Stomach smooth muscle (tissue), 2 donors: Measurements from ENCODE around the gene GPANK1.

Experiments
- H3K27ac ChIP-seq: one replicate; pipeline ENCODE4 v1.7.0; 2013; ENCODE audit warnings: mild to moderate bottlenecking, low read length, inconsistent platforms
- H3K27me3 ChIP-seq, 2 donors: one replicate each; pipeline ENCODE4 v1.7.0; 2013; ENCODE audit warnings: low read length in 2 of 2; ENCODE audit not compliant: insufficient read depth in 2 of 2, control insufficient read depth in 1 of 2
- H3K36me3 ChIP-seq, 2 donors: one replicate each; pipeline ENCODE4 v1.7.0; 2013; ENCODE audit warnings: low read length in 2 of 2; ENCODE audit not compliant: control insufficient read depth in 2 of 2, insufficient read depth in 2 of 2
- H3K4me1 ChIP-seq: one replicate; pipeline ENCODE4 v1.7.0; 2013; ENCODE audit warnings: low read length; ENCODE audit not compliant: control insufficient read depth, insufficient read depth
- H3K4me3 ChIP-seq, 2 donors: one replicate each; pipeline ENCODE4 v1.7.0; 2013; ENCODE audit warnings: low read length in 2 of 2
- H3K9ac ChIP-seq, 2 donors: one replicate each; pipeline ENCODE4 v1.7.0; 2013; ENCODE audit warnings: low read length in 2 of 2, mild to moderate bottlenecking in 1 of 2
- H3K9me3 ChIP-seq, 2 donors: one replicate each; pipeline ENCODE4 v1.7.0; 2013; ENCODE audit warnings: low read length in 2 of 2; ENCODE audit not compliant: control insufficient read depth in 2 of 2
- donor health status: healthy.
- donor health status: Pancreatic carcinoma.

GPANK1 gene

GRCh38 chr6:31636698-31637596 is 27.9 kb downstream of the GPANK1 start:
- Histone ChIP-seq H3K9me3 (no peaks in the 10 kb centered on the region), H3K9ac (no peak overlapping the region), H3K4me3 (no peak overlapping the region), H3K36me3 (peaks cover 64 to 75% of the 10 kb centered on the region in 2 donors), H3K27ac (no peak overlapping the region), H3K27me3 (no peaks in the 10 kb centered on the region), H3K4me1 (no peaks in the 10 kb centered on the region)

- no peaks in the 10 kb centered on the region for H3K4me1 ChIP-seq
- no peak overlapping the region for H3K4me3 ChIP-seq
- no peaks in the 10 kb centered on the region for H3K27me3 ChIP-seq
- no peak overlapping the region for H3K27ac ChIP-seq
- H3K9ac ChIP-seq, result no peak overlapping the region
- peaks cover 59 to 68% of the 10 kb centered on the region in 2 donors for H3K36me3 ChIP-seq
- no peaks in the 10 kb centered on the region for H3K9me3 ChIP-seq
Measured at GRCh38 chr6:31634969-31635575, 29.7 kb downstream of the GPANK1 start.

- Histone ChIP-seq H3K9me3 (no peaks in the 10 kb centered on the region), H3K27me3 (no peaks in the 10 kb centered on the region), H3K27ac (no peak overlapping the region), H3K4me3 (no peak overlapping the region), H3K4me1 (no peaks in the 10 kb centered on the region), H3K9ac (no peak overlapping the region), H3K36me3 (peaks cover 61 to 66% of the 10 kb centered on the region in 2 donors)
Measured at GRCh38 chr6:31634131-31634530, 30.7 kb downstream of the GPANK1 start.

- Histone ChIP-seq H3K4me1 (no peaks in the 10 kb centered on the region), H3K27me3 (no peaks in the 10 kb centered on the region), H3K36me3 (peaks cover 65 to 71% of the 10 kb centered on the region in 2 donors), H3K4me3 (no peak overlapping the region), H3K9ac (no peak overlapping the region), H3K9me3 (no peaks in the 10 kb centered on the region), H3K27ac (no peak overlapping the region)
Measured at GRCh38 chr6:31633447-31633846, 31.4 kb downstream of the GPANK1 start.

DNA sequence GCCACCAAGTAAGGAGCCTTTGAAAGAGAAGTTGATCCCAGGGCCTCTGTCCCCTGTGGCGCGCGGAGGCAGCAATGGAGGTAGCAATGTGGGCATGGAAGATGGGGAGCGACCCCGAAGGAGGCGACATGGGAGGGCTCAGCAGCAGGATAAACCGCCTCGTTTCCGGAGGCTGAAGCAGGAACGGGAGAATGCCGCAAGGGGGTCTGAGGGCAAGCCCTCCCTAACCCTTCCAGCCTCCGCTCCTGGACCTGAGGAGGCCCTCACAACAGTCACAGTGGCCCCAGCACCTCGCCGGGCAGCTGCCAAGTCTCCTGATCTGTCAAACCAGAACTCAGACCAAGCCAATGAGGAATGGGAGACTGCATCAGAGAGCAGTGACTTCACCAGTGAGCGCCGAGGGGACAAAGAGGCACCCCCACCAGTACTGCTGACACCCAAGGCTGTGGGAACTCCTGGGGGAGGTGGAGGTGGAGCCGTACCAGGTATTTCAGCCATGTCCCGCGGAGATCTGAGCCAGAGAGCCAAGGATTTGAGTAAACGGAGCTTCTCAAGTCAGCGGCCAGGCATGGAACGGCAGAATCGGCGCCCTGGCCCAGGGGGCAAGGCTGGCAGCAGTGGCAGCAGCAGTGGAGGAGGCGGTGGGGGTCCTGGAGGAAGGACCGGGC is 32.4 kb downstream of the GPANK1 start:
- Histone ChIP-seq H3K36me3 (peaks cover 69 to 79% of the 10 kb centered on the region in 2 donors), H3K9me3 (no peaks in the 10 kb centered on the region), H3K27ac (no peak overlapping the region), H3K4me3 (no peak overlapping the region), H3K4me1 (no peaks in the 10 kb centered on the region), H3K9ac (no peak overlapping the region), H3K27me3 (no peaks in the 10 kb centered on the region)

- Histone ChIP-seq H3K27me3 (no peaks in the 10 kb centered on the region), H3K9me3 (no peaks in the 10 kb centered on the region), H3K36me3 (peaks cover 70 to 77% of the 10 kb centered on the region in 2 donors), H3K27ac (no peak overlapping the region), H3K4me3 (no peak overlapping the region), H3K9ac (no peak overlapping the region), H3K4me1 (no peaks in the 10 kb centered on the region)
Measured at GRCh38 chr6:31631681-31632278, 33.0 kb downstream of the GPANK1 start.

- Histone ChIP-seq H3K4me3 (no peak overlapping the region), H3K27ac (no peak overlapping the region)
Measured at GRCh38 chr6:31631209-31631608, 33.6 kb downstream of the GPANK1 start.

DNA sequence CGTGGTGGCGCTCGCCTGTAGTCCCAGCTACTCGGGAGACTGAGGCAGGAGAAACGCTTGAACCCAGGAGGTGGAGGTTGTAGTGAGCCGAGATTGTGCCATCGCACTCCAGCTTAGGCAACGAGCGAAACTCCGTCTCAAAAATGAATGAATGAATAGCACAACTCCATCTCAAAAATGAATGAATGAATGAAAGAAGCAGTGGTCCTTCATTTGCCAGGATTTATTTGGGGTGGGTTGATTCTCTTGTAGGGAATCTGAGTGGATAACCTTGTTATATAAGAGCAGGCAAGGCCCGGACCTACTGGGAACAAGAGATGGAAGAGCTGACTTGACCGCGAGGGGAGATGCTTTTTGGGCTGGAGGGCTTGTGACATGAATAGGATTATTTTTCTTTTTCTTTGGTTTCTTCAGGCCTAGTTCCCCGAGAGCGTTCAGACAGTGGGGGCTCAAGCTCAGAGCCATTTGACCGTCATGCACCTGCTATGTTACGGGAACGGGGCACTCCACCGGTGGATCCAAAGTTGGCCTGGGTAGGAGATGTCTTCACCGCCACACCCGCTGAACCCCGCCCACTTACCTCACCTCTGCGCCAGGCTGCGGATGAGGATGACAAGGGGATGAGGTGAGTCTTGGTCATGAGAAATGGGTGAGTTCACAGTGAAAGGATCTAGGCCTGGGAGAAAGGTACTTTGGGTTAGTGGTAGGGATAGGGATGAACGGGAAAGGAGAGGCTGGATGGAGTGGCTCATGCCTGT is 34.4 kb downstream of the GPANK1 start:
- Histone ChIP-seq H3K27me3 (no peaks in the 10 kb centered on the region), H3K4me3 (no peak overlapping the region), H3K36me3 (peaks cover 71 to 77% of the 10 kb centered on the region in 2 donors), H3K4me1 (no peaks in the 10 kb centered on the region), H3K9ac (no peak overlapping the region), H3K27ac (no peak overlapping the region), H3K9me3 (no peaks in the 10 kb centered on the region)

More at GRCh38 chr6:31631209-31631608, 33.6 kb downstream of the GPANK1 start:
- Histone ChIP-seq H3K4me1 (no peaks in the 10 kb centered on the region), H3K36me3 (peaks cover 71 to 77% of the 10 kb centered on the region in 2 donors), H3K27me3 (no peaks in the 10 kb centered on the region), H3K9ac (no peak overlapping the region), H3K9me3 (no peaks in the 10 kb centered on the region)

GRCh38 chr6:31629014-31629413 is 35.8 kb downstream of the GPANK1 start:
- H3K27me3 ChIP-seq, result no peaks in the 10 kb centered on the region
- no peak overlapping the region for H3K9ac ChIP-seq
- H3K4me1 ChIP-seq, result no peaks in the 10 kb centered on the region
- H3K9me3 ChIP-seq, result no peaks in the 10 kb centered on the region
- H3K27ac ChIP-seq, result no peak overlapping the region
- H3K36me3 ChIP-seq, result peaks cover 70 to 75% of the 10 kb centered on the region in 2 donors
- no peak overlapping the region for H3K4me3 ChIP-seq
